ENCODE measurements around the gene FAM156A.
"Not testable (repeated sequence)": the region's sequence is repeated elsewhere in the genome, so short reads cannot be mapped to it uniquely, and the experiment has no call there.

- TF ChIP-seq CTCF (conservative IDR thresholded peaks at IDR 0.05); EZH2 (IDR thresholded peaks at IDR 0.05; ENCODE audit: low read depth): not testable (repeated sequence)
Measured at GRCh38 chrX:52935470-52935784, 22.9 kb downstream of the FAM156A start.
